Tibial nerve (tissue), 4 donors: ENCODE measurements around the gene ANKMY1. TPM values are rescaled to one million over a fixed set of nuclear protein-coding genes. Genes with fewer than 3 reads are reported as not detected.

Experiments used
- DNase-seq, 2 donors: peaks; one replicate each; pipeline ENCODE4 v3.0.0-alpha.2; 2019; ENCODE audit warnings: low spot score in 2 of 2
- H3K27ac ChIP-seq, 4 donors: fragments of 200-600 bp; sonication (generic) in 3 of 4; one replicate each; pipeline ENCODE4 v1.5.1; 2017 to 2019; ENCODE audit warnings: mild to moderate bottlenecking in 1 of 4
- H3K27me3 ChIP-seq, 2 donors: fragments of 200-600 bp; sonication (generic) in 1 of 2; one replicate each; pipeline versions ENCODE4 v1.5.1 to v1.6.0; 2017 to 2019
- H3K36me3 ChIP-seq, 3 donors: fragments of 200-600 bp; sonication (generic); one replicate each; pipeline ENCODE4 v1.5.1; 2018 to 2019
- H3K4me1 ChIP-seq, 4 donors: fragments of 200-600 bp; sonication (generic) in 3 of 4; one replicate each; pipeline ENCODE4 v1.5.1; 2017 to 2019
- H3K4me3 ChIP-seq, 4 donors: fragments of 200-600 bp; sonication (generic) in 3 of 4; one replicate each; pipeline ENCODE4 v1.5.1; 2017 to 2019; ENCODE audit warnings: mild to moderate bottlenecking in 1 of 4, moderate library complexity in 1 of 4
- H3K9me3 ChIP-seq, 4 donors: fragments of 200-600 bp; sonication (generic) in 3 of 4; one replicate each; pipeline ENCODE4 v1.5.1; 2017 to 2019
- EP300 ChIP-seq, 2 donors: sonication (generic); formaldehyde crosslinking; IDR thresholded peaks; one replicate each; pipeline ENCODE4 v1.6.1; 2017; ENCODE audit warnings: antibody characterized with exemption in 2 of 2, mild to moderate bottlenecking in 1 of 2
- POLR2A ChIP-seq, 2 donors: fragments of 450-650 bp; IDR thresholded peaks; one replicate each; pipeline ENCODE4 v1.6.1; 2017; ENCODE audit warnings: antibody characterized with exemption in 2 of 2, mild to moderate bottlenecking in 2 of 2, moderate library complexity in 2 of 2
- WGBS, 2 donors: methylation state at CpG; one replicate each; pipeline ENCODE4 v1.1.5; 2018; 5-methylcytosine and 5-hydroxymethylcytosine counted together
- total RNA-seq, 4 donors: library from RNA; depleted of rRNA; stranded (reverse); fragments of >200 nt; gene quantifications; one replicate each; pipeline ENCODE4 v1.1.0, GENCODE V29; 2016
- TF ChIP-seq, protein P1 (sequence below), 5 experiments: fragments of 200-600 bp in 3 of 5; fragments of 450-650 bp in 2 of 5; sonication (generic) in 3 of 5; IDR thresholded peaks; one replicate each; pipeline ENCODE4 v1.5.1; 2016 to 2019; ENCODE audit warnings: antibody characterized with exemption in 5 of 5, mild to moderate bottlenecking in 3 of 5, moderate library complexity in 2 of 5

The ANKMY1 gene
- total RNA-seq, 4 donors from 2014 or later, result 14.2 to 24.0 (median 21.4) TPM

DNA sequence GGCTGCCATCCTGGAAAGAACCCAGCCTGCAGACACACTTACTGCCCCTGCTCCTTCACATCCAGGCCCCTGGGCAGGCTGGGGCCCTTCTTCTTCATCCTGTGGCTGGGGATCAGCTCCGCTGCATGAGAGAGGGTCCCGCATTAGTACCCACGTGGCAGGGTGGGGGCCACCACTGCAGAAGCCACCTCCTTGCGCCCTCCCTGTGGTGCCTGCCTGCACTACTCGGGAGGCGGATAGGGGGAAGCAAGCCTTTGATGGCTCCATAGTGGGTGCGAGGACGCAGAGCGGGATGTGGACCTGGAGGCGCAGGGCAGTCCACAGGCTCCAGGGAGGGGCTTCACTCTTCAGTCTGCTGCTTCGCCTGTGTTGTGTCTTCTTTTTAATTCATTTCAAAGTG is 75.6 kb downstream of the ANKMY1 start:
- no peak for DNase-seq
- TF ChIP-seq EP300 (IDR thresholded peaks at IDR 0.05) (no peak), POLR2A (IDR thresholded peaks at IDR 0.05) (no peak)
- TF ChIP-seq, protein P1, sequence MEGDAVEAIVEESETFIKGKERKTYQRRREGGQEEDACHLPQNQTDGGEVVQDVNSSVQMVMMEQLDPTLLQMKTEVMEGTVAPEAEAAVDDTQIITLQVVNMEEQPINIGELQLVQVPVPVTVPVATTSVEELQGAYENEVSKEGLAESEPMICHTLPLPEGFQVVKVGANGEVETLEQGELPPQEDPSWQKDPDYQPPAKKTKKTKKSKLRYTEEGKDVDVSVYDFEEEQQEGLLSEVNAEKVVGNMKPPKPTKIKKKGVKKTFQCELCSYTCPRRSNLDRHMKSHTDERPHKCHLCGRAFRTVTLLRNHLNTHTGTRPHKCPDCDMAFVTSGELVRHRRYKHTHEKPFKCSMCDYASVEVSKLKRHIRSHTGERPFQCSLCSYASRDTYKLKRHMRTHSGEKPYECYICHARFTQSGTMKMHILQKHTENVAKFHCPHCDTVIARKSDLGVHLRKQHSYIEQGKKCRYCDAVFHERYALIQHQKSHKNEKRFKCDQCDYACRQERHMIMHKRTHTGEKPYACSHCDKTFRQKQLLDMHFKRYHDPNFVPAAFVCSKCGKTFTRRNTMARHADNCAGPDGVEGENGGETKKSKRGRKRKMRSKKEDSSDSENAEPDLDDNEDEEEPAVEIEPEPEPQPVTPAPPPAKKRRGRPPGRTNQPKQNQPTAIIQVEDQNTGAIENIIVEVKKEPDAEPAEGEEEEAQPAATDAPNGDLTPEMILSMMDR (IDR thresholded peaks at IDR 0.05), result no peak
- H3K4me3 ChIP-seq, result no peak overlapping the region
- 94 to 97% methylated on average over 11 of the region's 11 CpGs for WGBS, 2 donors
- no peaks in the 10 kb centered on the region for H3K4me1 ChIP-seq
- H3K27ac ChIP-seq, result no peak overlapping the region
- peaks cover 0 to 58% (median 0%) of the 10 kb centered on the region in 3 donors for H3K36me3 ChIP-seq
- H3K27me3 ChIP-seq, result no peaks in the 10 kb centered on the region
- H3K9me3 ChIP-seq, result peaks cover 0 to 37% (median 4%) of the 10 kb centered on the region in 4 donors

DNA sequence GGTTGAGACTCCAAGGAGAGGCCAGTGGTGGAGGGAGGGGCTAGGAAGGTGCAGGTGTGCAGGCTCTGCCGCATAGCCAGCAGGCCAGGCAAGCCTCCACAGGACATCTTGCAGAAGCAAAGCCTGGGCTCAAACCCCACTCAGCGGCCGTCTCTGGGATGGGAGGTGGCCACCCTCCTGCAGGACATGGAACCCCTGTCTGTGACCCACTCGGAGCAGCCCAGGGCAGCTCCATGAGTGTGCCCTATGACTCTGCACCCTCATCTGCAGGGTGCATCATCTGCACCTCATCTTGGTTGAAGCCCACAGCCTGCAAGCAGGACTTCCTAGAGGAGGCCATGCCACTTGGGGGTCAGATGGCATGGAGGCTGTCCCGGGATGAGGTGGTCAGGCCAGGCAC is 76.1 kb downstream of the ANKMY1 start:
- H3K27me3 ChIP-seq, result no peaks in the 10 kb centered on the region
- 88 to 93% methylated on average over 2 to 3 of the region's 5 CpGs for WGBS, 2 donors
- no peaks in the 10 kb centered on the region for H3K4me1 ChIP-seq
- H3K36me3 ChIP-seq, result peaks cover 0 to 62% (median 0%) of the 10 kb centered on the region in 3 donors
- no peak for DNase-seq
- no peak overlapping the region for H3K4me3 ChIP-seq
- TF ChIP-seq EP300 (IDR thresholded peaks at IDR 0.05) (no peak), POLR2A (IDR thresholded peaks at IDR 0.05) (no peak)
- TF ChIP-seq, protein P1 (IDR thresholded peaks at IDR 0.05), result no peak
- H3K27ac ChIP-seq, result no peak overlapping the region
- H3K9me3 ChIP-seq, result peaks cover 0 to 37% (median 2%) of the 10 kb centered on the region in 4 donors

- 92 to 93% methylated on average over 14 to 25 of the region's 25 CpGs for WGBS, 2 donors
- Histone ChIP-seq H3K36me3 (peaks cover 0 to 62% (median 0%) of the 10 kb centered on the region in 3 donors), H3K4me1 (no peaks in the 10 kb centered on the region), H3K4me3 (no peak overlapping the region), H3K27me3 (no peaks in the 10 kb centered on the region), H3K9me3 (peaks cover 0 to 37% (median 0%) of the 10 kb centered on the region in 4 donors), H3K27ac (no peak overlapping the region)
- TF ChIP-seq POLR2A (IDR thresholded peaks at IDR 0.05) (no peak), EP300 (IDR thresholded peaks at IDR 0.05) (no peak)
- TF ChIP-seq, protein P1 (IDR thresholded peaks at IDR 0.05), result no peak
- peak in 1 of 2 donors; percentile 6 for DNase-seq
Observed at GRCh38 chr2:240480834-240481623, 76.8 kb downstream of the ANKMY1 start.

DNA sequence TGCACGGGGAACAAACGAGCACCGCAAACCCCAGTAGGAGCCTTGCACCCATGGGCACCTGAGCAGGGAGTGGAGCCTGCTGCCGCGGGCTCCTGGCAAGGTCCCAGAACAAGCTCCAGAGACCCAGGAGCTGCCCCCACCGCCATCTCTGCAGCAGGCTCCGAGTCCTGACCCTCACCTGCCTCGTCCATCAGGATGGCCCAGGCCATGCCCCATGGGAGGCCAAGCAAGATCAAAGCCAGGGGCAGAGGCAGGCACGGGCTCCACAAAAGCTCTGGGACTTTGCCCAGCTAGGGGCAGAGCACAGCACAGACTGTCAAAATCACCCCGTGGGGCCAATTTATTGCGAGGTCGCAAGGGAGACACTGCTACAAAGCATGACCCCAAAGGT is 78.7 kb downstream of the ANKMY1 start:
- Histone ChIP-seq H3K4me1 (no peaks in the 10 kb centered on the region), H3K36me3 (peaks cover 0 to 56% (median 0%) of the 10 kb centered on the region in 3 donors), H3K4me3 (no peak overlapping the region), H3K9me3 (peaks cover 0 to 33% (median 4%) of the 10 kb centered on the region in 4 donors), H3K27ac (no peak overlapping the region), H3K27me3 (no peaks in the 10 kb centered on the region)
- no peak for TF ChIP-seq POLR2A (IDR thresholded peaks at IDR 0.05)
- no peak for TF ChIP-seq EP300 (IDR thresholded peaks at IDR 0.05)
- TF ChIP-seq, protein P1 (IDR thresholded peaks at IDR 0.05), result no peak
- DNase-seq, result no peak
- 79 to 91% methylated on average over 5 to 12 of the region's 12 CpGs for WGBS, 2 donors

DNA sequence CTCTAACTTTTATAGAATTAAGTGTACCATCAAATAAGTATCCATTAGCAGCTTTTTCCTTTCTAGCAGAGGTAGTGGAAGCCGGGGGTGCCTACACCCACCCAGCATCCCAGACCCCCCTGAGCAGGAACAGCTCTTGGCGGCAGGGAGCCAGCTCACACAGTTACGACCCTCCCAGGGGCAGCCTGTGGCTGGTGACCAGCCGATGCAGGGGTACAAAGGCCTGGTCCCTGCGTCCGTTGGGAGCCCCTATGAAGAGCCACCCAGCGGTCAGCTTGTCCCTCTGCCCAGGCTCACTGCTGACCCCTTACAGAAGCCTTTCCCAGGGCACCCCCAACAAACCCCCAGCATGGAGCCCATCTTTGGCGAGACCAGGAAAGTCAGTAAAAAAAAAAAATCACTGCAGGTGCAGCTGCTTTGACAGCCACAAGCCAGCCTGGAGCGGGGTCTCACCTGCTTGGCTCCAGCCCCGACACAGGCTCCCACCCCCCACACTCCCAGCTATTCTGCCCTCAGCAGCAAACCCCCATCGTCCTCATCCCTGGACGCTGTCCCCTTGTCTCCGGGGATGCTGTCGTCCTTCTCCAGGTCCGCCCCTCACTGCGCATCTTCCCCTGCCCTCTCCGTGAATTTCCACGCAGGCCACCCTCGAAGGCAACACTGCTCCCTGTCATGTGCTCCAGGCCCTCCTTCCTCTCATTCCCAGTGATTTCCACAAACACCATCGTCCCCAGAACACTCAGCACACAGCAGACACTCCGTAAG is 79.3 kb downstream of the ANKMY1 start:
- TF ChIP-seq POLR2A (IDR thresholded peaks at IDR 0.05) (no peak), EP300 (IDR thresholded peaks at IDR 0.05) (no peak)
- TF ChIP-seq, protein P1 (IDR thresholded peaks at IDR 0.05), result no peak
- H3K4me3 ChIP-seq, result no peak overlapping the region
- peaks cover 0 to 56% (median 0%) of the 10 kb centered on the region in 3 donors for H3K36me3 ChIP-seq
- H3K4me1 ChIP-seq, result no peaks in the 10 kb centered on the region
- no peak for DNase-seq
- no peak overlapping the region for H3K27ac ChIP-seq
- no peaks in the 10 kb centered on the region for H3K27me3 ChIP-seq
- H3K9me3 ChIP-seq, result peaks cover 0 to 32% (median 4%) of the 10 kb centered on the region in 4 donors
- 87 to 90% methylated on average over 19 to 21 of the region's 21 CpGs for WGBS, 2 donors
